Stimulated activated CD4-positive, alpha-beta T cell treated with anti-CD3 and anti-CD28 coated beads, Interleukin-1b, Interleukin-23, amount 100 ng/mL, for 1 hour (primary cell): ENCODE measurements around the gene CACNA1D.

Experiments
- DNase-seq, 2 donors: peaks; one replicate each; pipeline ENCODE4 v3.0.0-alpha.2; 2020; ENCODE audit warnings: low read depth in 2 of 2

CACNA1D gene

GRCh38 chr3:53750253-53751210 lies 256.1 kb downstream of the CACNA1D start:
- no peak for DNase-seq

- no peak for DNase-seq
Measured at GRCh38 chr3:53753518-53754183, 259.2 kb downstream of the CACNA1D start.

GRCh38 chr3:53754325-53754724 lies 259.9 kb downstream of the CACNA1D start:
- no peak for DNase-seq

- DNase-seq = no peak
Measured at GRCh38 chr3:53758846-53759245, 264.4 kb downstream of the CACNA1D start.

- no peak for DNase-seq
Measured at GRCh38 chr3:53763353-53763752, 268.9 kb downstream of the CACNA1D start.

GRCh38 chr3:53764026-53764775 lies 269.8 kb downstream of the CACNA1D start:
- no peak for DNase-seq

GRCh38 chr3:53765753-53766152 lies 271.3 kb downstream of the CACNA1D start:
- DNase-seq = no peak

GRCh38 chr3:53766706-53767105 lies 272.3 kb downstream of the CACNA1D start:
- DNase-seq = no peak

GRCh38 chr3:53768478-53769459 lies 274.4 kb downstream of the CACNA1D start:
- DNase-seq = no peak

GRCh38 chr3:53772562-53772961 lies 278.2 kb downstream of the CACNA1D start:
- DNase-seq = no peak

- no peak for DNase-seq
Measured at GRCh38 chr3:53773021-53773436, 278.6 kb downstream of the CACNA1D start.

- no peak for DNase-seq
Measured at GRCh38 chr3:53773611-53774368, 279.4 kb downstream of the CACNA1D start.

GRCh38 chr3:53774414-53774813 lies 280.0 kb downstream of the CACNA1D start:
- no peak for DNase-seq

GRCh38 chr3:53775018-53775417 lies 280.6 kb downstream of the CACNA1D start:
- no peak for DNase-seq

GRCh38 chr3:53775834-53776251 lies 281.4 kb downstream of the CACNA1D start:
- DNase-seq = no peak

- DNase-seq = no peak
Measured at GRCh38 chr3:53776494-53777101, 282.2 kb downstream of the CACNA1D start.

GRCh38 chr3:53777468-53777867 lies 283.1 kb downstream of the CACNA1D start:
- no peak for DNase-seq

GRCh38 chr3:53778153-53778552 lies 283.7 kb downstream of the CACNA1D start:
- no peak for DNase-seq

GRCh38 chr3:53780171-53780570 lies 285.8 kb downstream of the CACNA1D start:
- no peak for DNase-seq

- DNase-seq = no peak
Measured at GRCh38 chr3:53780806-53781205, 286.4 kb downstream of the CACNA1D start.
